GM12892 (cell line): ENCODE measurements around the gene GPR55.

Source experiments
- POLR2A ChIP-seq: IDR thresholded peaks from 2 replicates; pipeline ENCODE4 v1.6.1; 2011; ENCODE audit warnings: low read depth, low read length, control low read depth
- POLR2AphosphoS5 ChIP-seq: IDR thresholded peaks from 2 replicates; pipeline ENCODE4 v1.6.1; 2011; ENCODE audit warnings: low read depth, low read length, control low read depth
- TAF1 ChIP-seq: IDR thresholded peaks from 2 replicates; pipeline ENCODE4 v1.6.1; 2011; ENCODE audit warnings: low read depth, mild to moderate bottlenecking, control low read depth, low read length, borderline replicate concordance

GRCh38 chr2:230969659-230970015, 44.6 kb upstream of the GPR55 start:
- TF ChIP-seq POLR2AphosphoS5 (peak; percentile 66), POLR2A (0 out of 2 replicates have a peak, but pooled peaks have one; percentile 8), TAF1 (no peak)
